GM19328 (cell line): ENCODE data around the gene PIAS4.

ENCODE experiments used
- ATAC-seq: cut with Tn5 transposase; IDR thresholded peaks from one replicate; pipeline ENCODE4 v1.9.1; 2021; ENCODE audit warnings: mild to moderate bottlenecking, moderate library complexity; ENCODE audit not compliant: unreplicated experiment

PIAS4 gene

GRCh38 chr19:4038661-4039423, 31.3 kb downstream of the PIAS4 start:
- no peak for ATAC-seq

- ATAC-seq: no peak
Measured at GRCh38 chr19:4042064-4042730, 34.7 kb downstream of the PIAS4 start.

- ATAC-seq: no peak
Measured at GRCh38 chr19:4042731-4043082, 35.2 kb downstream of the PIAS4 start.

DNA sequence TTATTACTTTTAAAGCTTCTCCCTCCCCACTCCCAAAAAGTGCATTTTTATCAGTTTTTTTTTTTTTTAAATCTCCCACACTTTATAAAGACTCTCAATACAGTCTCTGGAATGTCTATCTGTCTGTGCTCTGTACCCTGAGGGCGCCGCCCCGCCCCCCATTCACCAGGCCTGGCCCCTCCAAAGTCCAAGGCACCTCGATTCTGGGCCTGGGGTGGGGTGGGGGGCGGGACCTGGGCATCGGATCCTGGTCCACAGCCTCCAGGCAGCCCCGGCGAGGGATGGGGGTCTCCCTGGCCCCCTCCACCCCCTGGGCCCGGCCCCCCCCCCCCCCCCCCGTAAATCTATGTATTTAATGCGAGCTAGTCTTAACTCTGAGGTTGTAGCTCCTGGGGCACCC, 35.9 kb downstream of the PIAS4 start:
- ATAC-seq: no peak

- no peak for ATAC-seq
Measured at GRCh38 chr19:4043966-4044715, 36.6 kb downstream of the PIAS4 start.

DNA sequence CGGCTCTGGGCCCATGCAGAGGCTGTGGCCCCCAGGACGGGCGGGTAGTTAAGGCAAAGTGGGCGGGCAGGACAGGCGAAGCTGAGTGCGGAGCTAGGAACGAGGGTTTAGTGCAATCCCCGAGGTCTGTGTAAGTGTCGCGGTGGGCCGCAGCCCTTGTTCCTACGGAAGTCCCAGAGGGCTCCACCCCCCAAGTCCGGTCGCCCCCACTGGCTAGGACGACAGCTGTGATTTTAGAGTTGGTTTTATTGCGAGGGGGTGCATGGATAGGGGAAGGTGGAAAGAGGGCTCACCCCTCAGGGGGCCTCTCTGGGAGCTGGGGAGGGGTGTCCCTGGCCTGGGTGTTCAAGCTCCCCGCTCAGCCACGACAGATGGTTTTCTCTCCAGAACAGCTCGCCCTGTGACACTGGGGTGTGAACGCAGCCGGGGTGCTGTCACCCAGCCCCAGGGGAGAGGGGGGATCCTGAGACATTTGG, 37.5 kb downstream of the PIAS4 start:
- no peak for ATAC-seq

GRCh38 chr19:4045597-4046361, 38.2 kb downstream of the PIAS4 start:
- no peak for ATAC-seq

DNA sequence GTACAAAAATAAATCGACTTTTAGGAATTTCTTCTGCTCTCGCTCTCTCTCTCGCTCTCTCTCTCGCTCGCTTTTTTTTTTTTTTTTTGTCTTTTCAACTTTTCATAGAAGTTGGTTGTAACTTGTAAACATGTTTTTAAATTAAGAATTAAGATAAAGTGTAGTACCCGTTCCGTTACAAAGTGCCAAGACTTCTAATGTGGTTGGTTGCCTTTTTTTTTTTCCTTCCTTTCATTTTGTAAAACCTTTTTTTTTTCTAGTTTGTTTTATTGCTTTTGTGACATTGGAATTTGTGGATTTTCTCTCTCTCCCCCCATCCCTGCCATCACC, 38.8 kb downstream of the PIAS4 start:
- no peak for ATAC-seq

GRCh38 chr19:4046946-4047683, 39.6 kb downstream of the PIAS4 start:
- ATAC-seq: no peak

- ATAC-seq: no peak
Measured at GRCh38 chr19:4049432-4049831, 41.9 kb downstream of the PIAS4 start.

- no peak for ATAC-seq
Measured at GRCh38 chr19:4051175-4052101, 43.9 kb downstream of the PIAS4 start.

- ATAC-seq: no peak
Measured at GRCh38 chr19:4052114-4052992, 44.8 kb downstream of the PIAS4 start.

DNA sequence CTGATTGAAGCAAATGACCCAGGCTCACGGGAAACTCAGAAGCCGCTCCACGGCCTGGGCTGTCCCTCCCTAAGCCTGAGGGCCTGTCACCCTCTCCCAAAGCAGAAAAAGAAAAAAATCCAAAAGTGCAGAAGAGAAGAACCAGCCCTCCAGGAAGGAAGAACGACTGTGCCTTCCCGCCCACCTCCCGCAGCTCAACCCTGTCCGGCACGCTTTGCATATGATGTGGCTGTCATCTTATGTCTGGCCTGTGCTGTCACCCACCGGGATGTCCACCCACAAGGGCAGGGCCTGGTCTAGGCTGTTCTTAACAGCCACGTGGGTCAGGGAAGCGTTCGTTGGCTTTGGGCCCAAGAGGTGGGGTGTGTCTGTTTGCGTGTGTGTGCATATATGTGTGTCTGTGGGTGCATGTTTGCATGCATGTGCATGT, 45.5 kb downstream of the PIAS4 start:
- no peak for ATAC-seq

GRCh38 chr19:4053423-4054324, 46.1 kb downstream of the PIAS4 start:
- no peak for ATAC-seq

DNA sequence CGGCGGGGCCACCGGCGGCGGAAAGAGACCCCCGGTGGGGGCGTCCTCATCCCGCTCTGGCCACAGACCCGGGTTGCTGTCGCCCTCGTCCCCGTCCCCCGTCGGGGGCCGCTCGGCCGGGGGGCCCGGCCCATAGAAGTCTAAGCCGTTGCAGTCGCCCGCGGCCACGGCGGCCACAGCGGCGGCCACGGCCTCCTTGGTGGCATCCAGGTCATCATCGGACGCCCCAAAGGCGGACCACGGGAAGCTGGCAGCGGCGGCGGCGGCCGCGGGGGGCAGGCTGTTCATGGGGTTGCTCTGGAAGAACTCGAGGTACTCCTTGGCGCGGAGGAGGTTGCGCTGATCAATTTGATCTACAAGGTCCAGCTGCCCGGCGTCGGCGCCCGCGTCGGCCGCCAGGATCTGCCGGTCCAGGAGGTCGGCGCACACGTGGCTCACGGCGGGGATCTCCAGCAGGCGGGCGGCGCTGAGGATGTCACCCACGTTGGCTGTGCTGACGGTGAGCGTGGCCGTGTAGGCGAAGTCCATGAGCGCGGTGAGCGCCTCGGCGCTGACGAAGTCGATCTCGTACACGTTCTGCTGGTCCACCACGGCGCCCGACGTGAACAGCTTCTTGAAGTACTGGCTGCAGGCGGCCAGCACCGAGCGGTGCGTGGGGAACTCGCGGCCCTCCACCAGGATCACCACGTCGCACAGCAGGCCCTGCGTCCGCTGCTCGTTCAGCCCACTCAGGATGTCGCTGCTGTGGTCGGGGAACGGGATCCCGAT, 47.1 kb downstream of the PIAS4 start:
- ATAC-seq: no peak

DNA sequence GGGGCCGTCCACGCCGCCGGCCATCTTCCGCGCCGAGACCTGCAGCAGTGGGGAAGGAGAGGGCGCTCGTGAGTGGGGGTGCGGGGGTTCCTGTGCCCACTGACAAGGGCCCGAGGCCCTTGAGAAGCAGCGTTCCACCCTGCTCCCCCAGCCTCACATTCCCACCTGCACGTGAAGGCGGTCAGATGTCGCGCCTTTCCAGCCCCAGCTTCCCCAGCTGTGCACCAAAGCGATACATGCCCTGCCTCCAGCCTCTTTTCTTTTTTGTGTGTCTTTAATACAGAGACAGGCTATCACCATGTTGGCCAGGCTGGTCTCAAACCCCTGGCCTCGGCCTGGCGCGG, 47.6 kb downstream of the PIAS4 start:
- no peak for ATAC-seq
